HepG2 (cell line): ENCODE results near the gene H2AZ2. TPM values are rescaled to one million over a fixed set of nuclear protein-coding genes. Genes with fewer than 3 reads are reported as not detected.

Source experiments
- ATRX ChIP-seq: sonication (generic); formaldehyde crosslinking; IDR thresholded peaks from 2 replicates; pipeline ENCODE4 v1.4.0; 2020; ENCODE audit warnings: missing genetic modification reagents, borderline replicate concordance
- DNMT1 ChIP-seq: sonication (generic); formaldehyde crosslinking; IDR thresholded peaks from 2 replicates; pipeline ENCODE4 v1.5.1; 2020; ENCODE audit warnings: mild to moderate bottlenecking, missing genetic modification reagents
- EEA1 ChIP-seq: sonication (generic); formaldehyde crosslinking; IDR thresholded peaks from 2 replicates; pipeline ENCODE4 v1.5.1; 2020; ENCODE audit warnings: mild to moderate bottlenecking, missing genetic modification reagents, borderline replicate concordance
- FOXJ3 ChIP-seq: sonication (generic); formaldehyde crosslinking; IDR thresholded peaks from 2 replicates; pipeline ENCODE4 v1.4.0; 2020; ENCODE audit warnings: missing genetic modification reagents, mild to moderate bottlenecking, borderline replicate concordance
- HDAC1 ChIP-seq: sonication (generic); formaldehyde crosslinking; IDR thresholded peaks from 2 replicates; pipeline ENCODE4 v1.5.1; 2020; ENCODE audit warnings: mild to moderate bottlenecking, missing genetic modification reagents
- HNRNPK ChIP-seq: fragments of 200-400 bp; formaldehyde crosslinking; IDR thresholded peaks from 2 replicates; pipeline ENCODE4 v1.6.1; 2018; ENCODE audit warnings: low read length, low read depth, moderate library complexity, mild to moderate bottlenecking; ENCODE audit not compliant: poor library complexity, severe bottlenecking
- NONO ChIP-seq, 2 experiments: fragments of 450-650 bp in 1 of 2; sonication (generic) in 1 of 2; formaldehyde crosslinking in 1 of 2; IDR thresholded peaks in 1 of 2; conservative IDR thresholded peaks in 1 of 2; 2 replicates each; pipeline versions ENCODE4 v1.6.1 to v1.8.0; 2017 to 2022; ENCODE audit warnings: mild to moderate bottlenecking in 1 of 2, missing genetic modification reagents in 1 of 2, moderate library complexity in 1 of 2
- PITX1 ChIP-seq: sonication (generic); formaldehyde crosslinking; IDR thresholded peaks from 2 replicates; pipeline ENCODE4 v1.5.1; 2020; ENCODE audit warnings: mild to moderate bottlenecking, missing genetic modification reagents
- SPEN ChIP-seq: sonication (generic); formaldehyde crosslinking; IDR thresholded peaks from 2 replicates; pipeline ENCODE4 v1.5.1; 2020; ENCODE audit warnings: low read depth, mild to moderate bottlenecking, missing genetic modification reagents
- TBX2 ChIP-seq: sonication (generic); formaldehyde crosslinking; IDR thresholded peaks from 2 replicates; pipeline ENCODE4 v1.5.0; 2020; ENCODE audit warnings: missing genetic modification reagents, mild to moderate bottlenecking, borderline replicate concordance
- ZFP41 ChIP-seq: sonication (generic); formaldehyde crosslinking; IDR thresholded peaks from 2 replicates; pipeline ENCODE4 v1.4.0; 2020; ENCODE audit warnings: mild to moderate bottlenecking, missing genetic modification reagents, borderline replicate concordance
- ZNF260 ChIP-seq: sonication (generic); formaldehyde crosslinking; IDR thresholded peaks from 2 replicates; pipeline ENCODE4 v1.4.0; 2020; ENCODE audit warnings: missing genetic modification reagents, low read depth, mild to moderate bottlenecking, borderline replicate concordance
- ZNF605 ChIP-seq: sonication (generic); formaldehyde crosslinking; IDR thresholded peaks from 2 replicates; pipeline ENCODE4 v1.8.0; 2022; ENCODE audit warnings: mild to moderate bottlenecking, missing genetic modification reagents
- ZNF607 ChIP-seq: sonication (generic); formaldehyde crosslinking; IDR thresholded peaks from 2 replicates; pipeline ENCODE4 v1.5.1; 2020; ENCODE audit warnings: missing genetic modification reagents, mild to moderate bottlenecking, borderline replicate concordance
- ZNF652 ChIP-seq: IDR thresholded peaks from 2 replicates; pipeline ENCODE4 v1.6.1; 2016; ENCODE audit warnings: low read depth, borderline replicate concordance
- ZNF841 ChIP-seq: sonication (generic); formaldehyde crosslinking; IDR thresholded peaks from 2 replicates; pipeline ENCODE4 v1.8.1; 2023; ENCODE audit warnings: missing genetic modification reagents, borderline replicate concordance
- polyA plus RNA-seq, 8 experiments: library from polyadenylated mRNA; depleted of rRNA in 3 of 8; stranded (reverse) in 7 of 8; unstranded in 1 of 8; fragments of >200 nt; fragmentation: Illumina TruSeq in 4 of 8; extraction: Trizol in 4 of 8; gene quantifications; 2 replicates each; pipeline versions ENCODE4 v1.2.1 to v1.2.3, GENCODE V29; 2011 to 2016; ENCODE audit warnings: low read depth in 4 of 8, missing spikeins in 1 of 8, mixed read lengths in 1 of 8; ENCODE audit not compliant: insufficient read depth in 1 of 8
- total RNA-seq, 5 experiments: library from RNA; depleted of rRNA; stranded (reverse); fragments of >200 nt; fragmentation: Illumina TruSeq; extraction: Trizol; gene quantifications; 2 replicates each; pipeline ENCODE4 v1.2.3, GENCODE V29; 2016; ENCODE audit warnings: low read depth in 1 of 5
- TF ChIP-seq, protein P1 (sequence below): sonication (generic); formaldehyde crosslinking; IDR thresholded peaks from 2 replicates; pipeline ENCODE4 v1.4.0; 2020; ENCODE audit warnings: missing genetic modification reagents
- TF ChIP-seq, protein P2 (sequence below): sonication (generic); formaldehyde crosslinking; IDR thresholded peaks from 2 replicates; pipeline ENCODE4 v1.9.0; 2022; ENCODE audit warnings: missing genetic modification reagents, mild to moderate bottlenecking, borderline replicate concordance
- TF ChIP-seq, protein P3 (sequence below): sonication (generic); formaldehyde crosslinking; IDR thresholded peaks from 2 replicates; pipeline ENCODE4 v1.5.0; 2020; ENCODE audit warnings: missing genetic modification reagents
- TF ChIP-seq, protein P4 (sequence below): sonication (generic); formaldehyde crosslinking; IDR thresholded peaks from 2 replicates; pipeline ENCODE4 v1.4.0; 2020; ENCODE audit warnings: missing genetic modification reagents

The H2AZ2 gene
- total and polyA plus RNA-seq, 2 of the 13 experiments (the other 11 are each of a cell fraction or from before 2014, with no cell fraction given), result 121 to 223 TPM

DNA sequence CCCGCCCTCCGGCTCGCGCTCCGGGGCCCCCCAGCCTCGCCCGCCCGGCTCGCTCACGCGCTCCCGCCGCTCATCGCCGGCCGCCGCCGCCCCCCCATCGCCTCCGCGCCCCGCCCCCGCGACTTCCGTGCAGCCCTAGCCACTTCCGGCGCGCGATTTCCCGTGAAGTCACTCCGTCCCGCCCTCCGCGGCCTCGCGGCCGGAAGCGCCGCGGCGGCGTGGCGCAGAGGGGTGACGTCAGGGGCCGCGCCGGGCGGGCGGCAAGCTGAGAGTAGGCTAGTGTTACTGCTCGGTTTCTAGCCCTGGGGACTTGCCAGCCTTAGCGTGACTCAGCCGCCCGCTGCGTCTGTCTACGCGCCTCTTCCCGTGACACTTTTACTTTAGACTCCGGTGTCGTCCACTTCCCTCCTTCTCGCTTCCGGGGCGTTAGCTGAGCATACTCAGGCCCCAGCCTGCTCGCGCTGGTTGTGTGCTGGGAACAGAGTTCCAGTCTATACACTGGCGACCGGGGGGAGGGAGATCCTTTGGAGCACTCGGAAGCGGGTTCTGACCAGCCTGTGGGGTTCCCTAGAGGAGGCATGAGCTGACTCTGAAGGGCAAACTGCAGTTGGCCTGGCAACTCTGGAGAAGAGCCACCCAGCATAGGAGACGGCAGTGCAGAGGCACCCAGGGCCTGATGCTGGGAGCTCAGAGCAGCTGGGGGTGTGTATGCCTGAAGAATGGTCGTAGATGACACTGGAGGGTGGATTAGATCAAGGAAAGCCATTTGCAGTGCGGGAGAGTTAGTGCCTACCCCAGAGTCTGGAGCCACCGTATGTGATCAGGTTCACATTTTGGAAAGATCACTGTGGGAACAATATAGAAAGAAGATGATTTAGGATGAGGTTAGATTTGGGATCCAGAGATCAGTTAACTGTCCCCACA, 37.8 kb upstream of the H2AZ2 start, which contains the start of gene PURB (continued):
- TF ChIP-seq ZNF260 (CRISPR knock-in tag), result no peak
- no peak for TF ChIP-seq ZNF652 (CRISPR knock-in tag)
- TF ChIP-seq EEA1 (CRISPR knock-in tag), result 0 out of 2 replicates have a peak, but pooled peaks have one; percentile 73
- TF ChIP-seq, protein P1, sequence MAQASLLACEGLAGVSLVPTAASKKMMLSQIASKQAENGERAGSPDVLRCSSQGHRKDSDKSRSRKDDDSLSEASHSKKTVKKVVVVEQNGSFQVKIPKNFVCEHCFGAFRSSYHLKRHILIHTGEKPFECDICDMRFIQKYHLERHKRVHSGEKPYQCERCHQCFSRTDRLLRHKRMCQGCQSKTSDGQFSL, result peak; percentile 95
- TF ChIP-seq NONO (IDR thresholded peaks at IDR 0.05), result no peak
- TF ChIP-seq NONO (CRISPR knock-in tag; conservative IDR thresholded peaks at IDR 0.05), result peak; percentile 91
- TF ChIP-seq FOXJ3 (CRISPR knock-in tag), result no peak
- peak; percentile 70 for TF ChIP-seq HDAC1 (CRISPR knock-in tag)
- TF ChIP-seq, protein P2, sequence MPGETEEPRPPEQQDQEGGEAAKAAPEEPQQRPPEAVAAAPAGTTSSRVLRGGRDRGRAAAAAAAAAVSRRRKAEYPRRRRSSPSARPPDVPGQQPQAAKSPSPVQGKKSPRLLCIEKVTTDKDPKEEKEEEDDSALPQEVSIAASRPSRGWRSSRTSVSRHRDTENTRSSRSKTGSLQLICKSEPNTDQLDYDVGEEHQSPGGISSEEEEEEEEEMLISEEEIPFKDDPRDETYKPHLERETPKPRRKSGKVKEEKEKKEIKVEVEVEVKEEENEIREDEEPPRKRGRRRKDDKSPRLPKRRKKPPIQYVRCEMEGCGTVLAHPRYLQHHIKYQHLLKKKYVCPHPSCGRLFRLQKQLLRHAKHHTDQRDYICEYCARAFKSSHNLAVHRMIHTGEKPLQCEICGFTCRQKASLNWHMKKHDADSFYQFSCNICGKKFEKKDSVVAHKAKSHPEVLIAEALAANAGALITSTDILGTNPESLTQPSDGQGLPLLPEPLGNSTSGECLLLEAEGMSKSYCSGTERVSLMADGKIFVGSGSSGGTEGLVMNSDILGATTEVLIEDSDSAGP (CRISPR knock-in tag), result peak; percentile 66
- peak; percentile 64; the same call in 1 of the 2 replicates for TF ChIP-seq PITX1 (CRISPR knock-in tag)
- TF ChIP-seq, protein P3, sequence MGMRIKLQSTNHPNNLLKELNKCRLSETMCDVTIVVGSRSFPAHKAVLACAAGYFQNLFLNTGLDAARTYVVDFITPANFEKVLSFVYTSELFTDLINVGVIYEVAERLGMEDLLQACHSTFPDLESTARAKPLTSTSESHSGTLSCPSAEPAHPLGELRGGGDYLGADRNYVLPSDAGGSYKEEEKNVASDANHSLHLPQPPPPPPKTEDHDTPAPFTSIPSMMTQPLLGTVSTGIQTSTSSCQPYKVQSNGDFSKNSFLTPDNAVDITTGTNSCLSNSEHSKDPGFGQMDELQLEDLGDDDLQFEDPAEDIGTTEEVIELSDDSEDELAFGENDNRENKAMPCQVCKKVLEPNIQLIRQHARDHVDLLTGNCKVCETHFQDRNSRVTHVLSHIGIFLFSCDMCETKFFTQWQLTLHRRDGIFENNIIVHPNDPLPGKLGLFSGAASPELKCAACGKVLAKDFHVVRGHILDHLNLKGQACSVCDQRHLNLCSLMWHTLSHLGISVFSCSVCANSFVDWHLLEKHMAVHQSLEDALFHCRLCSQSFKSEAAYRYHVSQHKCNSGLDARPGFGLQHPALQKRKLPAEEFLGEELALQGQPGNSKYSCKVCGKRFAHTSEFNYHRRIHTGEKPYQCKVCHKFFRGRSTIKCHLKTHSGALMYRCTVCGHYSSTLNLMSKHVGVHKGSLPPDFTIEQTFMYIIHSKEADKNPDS (CRISPR knock-in tag), result no peak
- peak; percentile 56; the same call in 1 of the 2 replicates for TF ChIP-seq ZFP41 (CRISPR knock-in tag)
- no peak; the same call in 1 of the 2 replicates for TF ChIP-seq ZNF605 (CRISPR knock-in tag)
- TF ChIP-seq ZNF841 (CRISPR knock-in tag), result no peak
- TF ChIP-seq, protein P4, sequence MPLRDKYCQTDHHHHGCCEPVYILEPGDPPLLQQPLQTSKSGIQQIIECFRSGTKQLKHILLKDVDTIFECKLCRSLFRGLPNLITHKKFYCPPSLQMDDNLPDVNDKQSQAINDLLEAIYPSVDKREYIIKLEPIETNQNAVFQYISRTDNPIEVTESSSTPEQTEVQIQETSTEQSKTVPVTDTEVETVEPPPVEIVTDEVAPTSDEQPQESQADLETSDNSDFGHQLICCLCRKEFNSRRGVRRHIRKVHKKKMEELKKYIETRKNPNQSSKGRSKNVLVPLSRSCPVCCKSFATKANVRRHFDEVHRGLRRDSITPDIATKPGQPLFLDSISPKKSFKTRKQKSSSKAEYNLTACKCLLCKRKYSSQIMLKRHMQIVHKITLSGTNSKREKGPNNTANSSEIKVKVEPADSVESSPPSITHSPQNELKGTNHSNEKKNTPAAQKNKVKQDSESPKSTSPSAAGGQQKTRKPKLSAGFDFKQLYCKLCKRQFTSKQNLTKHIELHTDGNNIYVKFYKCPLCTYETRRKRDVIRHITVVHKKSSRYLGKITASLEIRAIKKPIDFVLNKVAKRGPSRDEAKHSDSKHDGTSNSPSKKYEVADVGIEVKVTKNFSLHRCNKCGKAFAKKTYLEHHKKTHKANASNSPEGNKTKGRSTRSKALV (CRISPR knock-in tag), result no peak
- TF ChIP-seq TBX2 (CRISPR knock-in tag), result no peak; the same call in 1 of the 2 replicates
- peak; percentile 65; the same call in 1 of the 2 replicates for TF ChIP-seq DNMT1
- TF ChIP-seq ATRX (CRISPR knock-in tag), result no peak
- TF ChIP-seq ZNF607, result peak; percentile 26; the same call in 1 of the 2 replicates
- TF ChIP-seq SPEN (CRISPR knock-in tag), result peak; percentile 94; the same call in 1 of the 2 replicates
- TF ChIP-seq HNRNPK, result peak; percentile 30
